Thyroid gland (tissue), 4 donors: ENCODE measurements around the gene KCNG2. TPM values are rescaled to one million over a fixed set of nuclear protein-coding genes. Genes with fewer than 3 reads are reported as not detected.

Experiments used
- DNase-seq, 2 donors: peaks; one replicate each; pipeline ENCODE4 v3.0.0-alpha.2; 2019
- H3K27ac ChIP-seq, 3 donors: fragments of 200-600 bp; sonication (generic); 1 replicate in 2 of 3; 2 replicates in 1 of 3; pipeline ENCODE4 v1.5.1; 2016 to 2019; ENCODE audit warnings: mild to moderate bottlenecking in 1 of 3, moderate library complexity in 1 of 3
- H3K27me3 ChIP-seq: fragments of 200-600 bp; sonication (generic); one replicate; pipeline ENCODE4 v1.5.1; 2019
- H3K36me3 ChIP-seq, 2 donors: fragments of 200-600 bp; sonication (generic); one replicate each; pipeline ENCODE4 v1.5.1; 2016 to 2019
- H3K4me1 ChIP-seq, 2 donors: fragments of 200-600 bp; sonication (generic); one replicate each; pipeline ENCODE4 v1.5.1; 2017 to 2019
- H3K4me3 ChIP-seq, 3 donors: fragments of 200-600 bp; sonication (generic); replicated peaks in 1 of 3; 1 replicate in 2 of 3; 2 replicates in 1 of 3; pipeline ENCODE4 v1.5.1; 2016; ENCODE audit warnings: mild to moderate bottlenecking in 1 of 3
- H3K9me3 ChIP-seq: fragments of 200-600 bp; sonication (generic); one replicate; pipeline ENCODE4 v1.5.1; 2017
- CTCF ChIP-seq, 6 experiments: fragments of 200-600 bp in 3 of 6; fragments of 450-650 bp in 3 of 6; sonication (generic) in 3 of 6; IDR thresholded peaks; one replicate each; pipeline ENCODE4 v1.5.1; 2016 to 2019; ENCODE audit warnings: antibody characterized with exemption in 6 of 6, mild to moderate bottlenecking in 2 of 6, inconsistent platforms in 1 of 6, moderate library complexity in 1 of 6
- POLR2A ChIP-seq, 2 donors: fragments of 450-650 bp; IDR thresholded peaks; one replicate each; pipeline ENCODE4 v1.6.1; 2017; ENCODE audit warnings: antibody characterized with exemption in 2 of 2, mild to moderate bottlenecking in 2 of 2, moderate library complexity in 1 of 2
- WGBS, 2 donors: methylation state at CpG; one replicate each; pipeline ENCODE4 v1.1.5; 2017; 5-methylcytosine and 5-hydroxymethylcytosine counted together
- intact Hi-C: fragments of 100-400 bp; cut with DNase I; formaldehyde crosslinking; loops from one replicate; pipeline ENCODE4 v1.15.1; 2023
- total RNA-seq, 4 donors: library from RNA; depleted of rRNA; stranded (reverse); fragments of >200 nt; gene quantifications; one replicate each; pipeline ENCODE4 v1.2.3, GENCODE V29; 2016

Gene KCNG2
- total RNA-seq, 4 donors from 2014 or later, result 0.22 TPM; not detected in 3

GRCh38 chr18:79765491-79766245 lies 32.1 kb upstream of the KCNG2 start:
- Histone ChIP-seq H3K9me3 (no peaks in the 10 kb centered on the region), H3K36me3 (no peaks in the 10 kb centered on the region), H3K27ac (no peak overlapping the region), H3K4me1 (no peaks in the 10 kb centered on the region), H3K27me3 (no peaks in the 10 kb centered on the region), H3K4me3 (no peak overlapping the region)
- TF ChIP-seq POLR2A (IDR thresholded peaks at IDR 0.05), result no peak
- TF ChIP-seq CTCF (IDR thresholded peaks at IDR 0.05), result no peak
- WGBS, 2 donors, result 61 to 77% methylated on average over 13 of the region's 14 CpGs
- intact Hi-C loops, result no loop called here
- no peak for DNase-seq

DNA sequence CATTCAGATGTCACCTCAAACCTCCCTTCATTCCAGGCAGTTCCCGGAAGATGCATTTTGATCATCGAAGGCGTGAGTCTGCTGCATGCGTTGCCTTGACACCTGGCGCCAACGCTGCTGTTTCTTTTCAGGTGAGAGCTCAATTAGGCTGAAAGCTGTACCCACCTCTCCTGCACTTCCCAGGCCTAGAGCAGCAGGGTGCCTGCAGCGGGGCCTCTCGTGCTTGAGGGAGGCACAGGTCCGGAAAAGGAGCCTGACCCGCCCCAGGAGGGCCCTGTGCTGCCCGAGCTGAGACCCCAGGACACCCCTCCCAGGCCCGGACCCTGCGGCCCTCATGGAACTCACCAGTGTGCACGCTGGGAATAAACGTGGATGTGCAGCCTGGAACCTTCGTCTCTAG lies 31.4 kb upstream of the KCNG2 start:
- intact Hi-C loops, result no loop called here
- no peaks in the 10 kb centered on the region for H3K27me3 ChIP-seq
- H3K9me3 ChIP-seq, result no peaks in the 10 kb centered on the region
- WGBS, 2 donors, result 64% methylated on average over 5 to 12 of the region's 16 CpGs
- H3K4me3 ChIP-seq, result no peak overlapping the region
- no peaks in the 10 kb centered on the region for H3K36me3 ChIP-seq
- TF ChIP-seq POLR2A (IDR thresholded peaks at IDR 0.05), result no peak
- TF ChIP-seq CTCF (IDR thresholded peaks at IDR 0.05), result no peak
- DNase-seq, result no peak
- no peaks in the 10 kb centered on the region for H3K4me1 ChIP-seq
- H3K27ac ChIP-seq, result no peak overlapping the region

- Histone ChIP-seq H3K4me3 (no peak overlapping the region), H3K4me1 (no peaks in the 10 kb centered on the region), H3K27ac (no peak overlapping the region), H3K9me3 (no peaks in the 10 kb centered on the region), H3K36me3 (no peaks in the 10 kb centered on the region), H3K27me3 (no peaks in the 10 kb centered on the region)
- DNase-seq, result no peak
- TF ChIP-seq POLR2A (IDR thresholded peaks at IDR 0.05) (no peak), CTCF (IDR thresholded peaks at IDR 0.05) (no peak)
- WGBS, 2 donors, result 60 to 62% methylated on average over 3 of the region's 3 CpGs
- intact Hi-C loops, result no loop called here
Observed at GRCh38 chr18:79768745-79769144, 29.0 kb upstream of the KCNG2 start.

DNA sequence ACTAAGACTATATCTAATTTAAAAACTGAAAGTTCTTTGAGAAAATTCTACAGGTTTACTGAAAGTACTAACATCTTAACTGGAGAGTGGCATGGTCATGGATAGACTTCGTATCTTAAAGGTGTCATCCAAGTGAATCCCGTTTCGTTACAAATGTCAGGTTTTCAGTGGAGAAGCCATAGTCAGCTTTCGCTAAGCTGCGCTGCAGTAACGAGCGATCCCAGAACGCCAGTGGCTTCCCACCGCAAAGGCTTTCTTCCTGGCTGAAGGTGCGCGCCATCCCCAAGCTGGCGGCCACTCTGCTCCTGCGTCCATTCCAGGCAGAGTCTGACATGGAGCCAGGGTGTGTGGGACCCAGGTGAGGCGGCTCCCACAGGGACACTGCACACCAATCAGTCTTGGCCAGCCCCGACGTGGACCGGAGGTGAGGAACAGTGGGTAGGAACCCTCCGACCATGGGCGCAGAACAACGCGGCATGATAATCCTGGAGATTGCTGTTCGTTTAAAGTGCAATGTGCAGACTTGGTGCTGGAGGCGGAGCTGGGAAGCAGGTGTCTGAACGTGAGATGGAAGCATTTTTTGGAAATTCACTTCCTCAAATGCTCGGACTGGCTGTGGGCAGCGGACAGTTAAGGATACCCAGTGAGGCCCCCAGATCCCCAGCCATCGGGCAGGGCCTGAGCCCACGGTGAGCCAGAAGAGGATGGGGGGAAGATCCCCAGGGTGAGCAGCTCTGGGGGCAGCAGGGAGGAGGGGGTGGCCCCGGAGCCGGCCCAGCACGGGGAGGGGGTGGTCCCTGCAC lies 27.8 kb upstream of the KCNG2 start:
- H3K27me3 ChIP-seq, result no peaks in the 10 kb centered on the region

More for the DNA sequence above, 27.8 kb upstream of the KCNG2 start:
- 80 to 86% methylated on average over 24 to 28 of the region's 31 CpGs for WGBS, 2 donors
- no peak for TF ChIP-seq CTCF (IDR thresholded peaks at IDR 0.05)
- TF ChIP-seq POLR2A (IDR thresholded peaks at IDR 0.05), result no peak
- DNase-seq, result no peak
- intact Hi-C loops, result loop anchor here (10.0 kb wide), 1 partner anchor 845 kb away; no protein-coding TSS in a partner anchor
- H3K27ac ChIP-seq, result no peak overlapping the region
- no peaks in the 10 kb centered on the region for H3K4me1 ChIP-seq
- no peaks in the 10 kb centered on the region for H3K36me3 ChIP-seq
- H3K4me3 ChIP-seq, result no peak overlapping the region
- no peaks in the 10 kb centered on the region for H3K9me3 ChIP-seq
